Hepatocyte (in vitro differentiated cells): ENCODE data around the gene CYTH2. TPM values are rescaled to one million over a fixed set of nuclear protein-coding genes. Genes with fewer than 3 reads are reported as not detected.

Source experiments
- DNase-seq: peaks from one replicate; pipeline ENCODE4 v3.0.0-alpha.2; 2016; ENCODE audit warnings: low spot score
- H2AFZ ChIP-seq: fragments of 200-600 bp; sonication (generic); 2 replicates; pipeline ENCODE4 v1.6.0; 2016; ENCODE audit warnings: antibody characterized with exemption, mild to moderate bottlenecking
- H3K27ac ChIP-seq: fragments of 200-600 bp; sonication (generic); 2 replicates; pipeline ENCODE4 v1.5.1; 2016; ENCODE audit warnings: mild to moderate bottlenecking
- H3K27me3 ChIP-seq: fragments of 200-600 bp; sonication (generic); 2 replicates; pipeline ENCODE4 v1.6.1; 2016
- H3K36me3 ChIP-seq: fragments of 200-600 bp; sonication (generic); replicated peaks from 2 replicates; pipeline ENCODE4 v1.5.1; 2016; ENCODE audit warnings: low read depth; ENCODE audit not compliant: insufficient read depth
- H3K4me1 ChIP-seq: fragments of 200-600 bp; sonication (generic); 2 replicates; pipeline ENCODE4 v1.5.1; 2016; ENCODE audit warnings: mild to moderate bottlenecking, moderate library complexity; ENCODE audit not compliant: insufficient read depth
- H3K4me2 ChIP-seq: fragments of 200-600 bp; sonication (generic); 2 replicates; pipeline ENCODE4 v1.6.0; 2016
- H3K4me3 ChIP-seq: fragments of 200-600 bp; sonication (generic); 2 replicates; pipeline ENCODE4 v1.5.1; 2016; ENCODE audit warnings: mild to moderate bottlenecking
- H3K79me2 ChIP-seq: fragments of 200-600 bp; sonication (generic); 2 replicates; pipeline ENCODE4 v1.6.0; 2017; ENCODE audit warnings: mild to moderate bottlenecking
- H3K9me2 ChIP-seq: fragments of 200-600 bp; sonication (generic); replicated peaks from 2 replicates; pipeline ENCODE4 v1.6.0; 2017; ENCODE audit warnings: mild to moderate bottlenecking; ENCODE audit not compliant: insufficient read depth
- H3K9me3 ChIP-seq: fragments of 200-600 bp; sonication (generic); 2 replicates; pipeline ENCODE4 v1.5.1; 2016; ENCODE audit warnings: low read depth, mild to moderate bottlenecking
- H4K20me1 ChIP-seq: fragments of 200-600 bp; sonication (generic); 2 replicates; pipeline ENCODE4 v1.6.0; 2016; ENCODE audit warnings: mild to moderate bottlenecking; ENCODE audit not compliant: insufficient read depth, poor library complexity, severe bottlenecking
- CTCF ChIP-seq: fragments of 200-600 bp; sonication (generic); IDR thresholded peaks from 2 replicates; pipeline ENCODE4 v1.5.1; 2016; ENCODE audit warnings: antibody characterized with exemption, mild to moderate bottlenecking; ENCODE audit not compliant: poor library complexity
- EZH2 ChIP-seq: fragments of 200-600 bp; sonication (generic); IDR thresholded peaks from 2 replicates; pipeline ENCODE4 v1.6.1; 2016; ENCODE audit warnings: antibody characterized with exemption, mild to moderate bottlenecking, borderline replicate concordance
- EZH2phosphoT487 ChIP-seq: fragments of 200-600 bp; sonication (generic); IDR thresholded peaks from one replicate; pipeline ENCODE4 v1.6.1; 2018; ENCODE audit warnings: antibody characterized with exemption, mild to moderate bottlenecking, low read depth, moderate library complexity; ENCODE audit not compliant: unreplicated experiment, severe bottlenecking
- WGBS: methylation state at CpG from one replicate; pipeline ENCODE4 v1.1.6; 2016; ENCODE audit warnings: low lambda C conversion rate; ENCODE audit errors: missing lambda C conversion rate; 5-methylcytosine and 5-hydroxymethylcytosine counted together
- polyA plus RNA-seq: library from polyadenylated mRNA; unstranded; fragments of >200 nt; fragmentation: Nextera tagmentation; extraction: Ambion mirVana; gene quantifications from 2 replicates; pipeline ENCODE4 v1.2.1, GENCODE V29; 2016
- total RNA-seq: library from RNA; depleted of rRNA; stranded (reverse); fragments of >200 nt; gene quantifications from 2 replicates; pipeline ENCODE4 v1.2.3, GENCODE V29; 2014

Gene CYTH2
- total and polyA plus RNA-seq, 2 experiments from 2014 or later: 63.1 to 80.1 TPM

- TF ChIP-seq CTCF (no peak), EZH2 (no peak), EZH2phosphoT487 (no peak)
- H3K36me3 ChIP-seq: no peaks in the 10 kb centered on the region
- no peaks in the 10 kb centered on the region for H3K9me2 ChIP-seq
- no peaks in the 10 kb centered on the region for H3K27me3 ChIP-seq
- no peak overlapping the region for H3K4me3 ChIP-seq
- H3K27ac ChIP-seq: peak overlapping the region; percentile 40
- WGBS: 7% methylated on average over 15 of the region's 20 CpGs
- no peaks in the 10 kb centered on the region for H3K9me3 ChIP-seq
- H2AFZ ChIP-seq: no peak overlapping the region
- H4K20me1 ChIP-seq: no peaks in the 10 kb centered on the region
- no peaks in the 10 kb centered on the region for H3K79me2 ChIP-seq
- peaks cover 3% of the 10 kb centered on the region for H3K4me1 ChIP-seq
- H3K4me2 ChIP-seq: peak overlapping the region; percentile 87
- DNase-seq: peak; percentile 97
Observed at GRCh38 chr19:48501494-48502349, 32.6 kb downstream of the CYTH2 start.

GRCh38 chr19:48502350-48503018 is 33.3 kb downstream of the CYTH2 start:
- no peaks in the 10 kb centered on the region for H3K79me2 ChIP-seq
- H3K36me3 ChIP-seq: no peaks in the 10 kb centered on the region
- H4K20me1 ChIP-seq: no peaks in the 10 kb centered on the region
- no peaks in the 10 kb centered on the region for H3K9me3 ChIP-seq
- H3K27ac ChIP-seq: peak overlapping the region; percentile 84
- DNase-seq: no peak
- H3K9me2 ChIP-seq: no peaks in the 10 kb centered on the region
- WGBS: 49% methylated on average over 15 of the region's 27 CpGs
- TF ChIP-seq CTCF (no peak), EZH2 (no peak), EZH2phosphoT487 (no peak)
- no peaks in the 10 kb centered on the region for H3K27me3 ChIP-seq
- H3K4me2 ChIP-seq: peak overlapping the region; percentile 77
- H3K4me3 ChIP-seq: no peak overlapping the region
- H2AFZ ChIP-seq: no peak overlapping the region
- H3K4me1 ChIP-seq: peaks cover 3% of the 10 kb centered on the region

GRCh38 chr19:48506138-48506733 is 37.1 kb downstream of the CYTH2 start:
- Histone ChIP-seq H3K36me3 (no peaks in the 10 kb centered on the region), H3K9me2 (no peaks in the 10 kb centered on the region), H3K79me2 (no peaks in the 10 kb centered on the region), H2AFZ (no peak overlapping the region), H3K4me2 (no peak overlapping the region), H3K27me3 (no peaks in the 10 kb centered on the region), H3K4me1 (peaks cover 3% of the 10 kb centered on the region), H3K9me3 (no peaks in the 10 kb centered on the region), H3K27ac (no peak overlapping the region), H3K4me3 (no peak overlapping the region), H4K20me1 (no peaks in the 10 kb centered on the region)
- WGBS: 96% methylated on average over 5 of the region's 5 CpGs
- TF ChIP-seq EZH2 (no peak), CTCF (peak; percentile 57)
- no peak for DNase-seq
